SK-N-SH (cell line): ENCODE measurements around the gene KDM4C. TPM values are rescaled to one million over a fixed set of nuclear protein-coding genes. Genes with fewer than 3 reads are reported as not detected.

Experiments used
- CTCF ChIA-PET: fragments of 300-600, 350-600 bp; formaldehyde crosslinking; extraction: SDS; loops from one replicate; lab custom pipeline; 2021; lab: Yijun Ruan, JAX
- POLR2A ChIA-PET: fragments of 350-600 bp; sonication (Branson Sonifier 250); formaldehyde crosslinking; extraction: SDS; loops from one replicate; lab custom pipeline; 2020; ENCODE audit warnings: antibody characterized with exemption, inconsistent platforms; lab: Yijun Ruan, JAX
- DNase-seq: peaks from one replicate; pipeline ENCODE4 v3.0.0; 2012
- H2AFZ ChIP-seq: fragments of 200-600 bp; sonication (generic); 2 replicates; pipeline ENCODE4 v1.8.1; 2016; ENCODE audit warnings: antibody characterized with exemption, mild to moderate bottlenecking, low read depth
- H3F3A ChIP-seq: fragments of 200-600 bp; sonication (generic); replicated peaks from 2 replicates; pipeline ENCODE3; 2016; ENCODE audit warnings: antibody characterized with exemption, mild to moderate bottlenecking; ENCODE audit not compliant: insufficient read depth
- H3K27ac ChIP-seq, 2 experiments: fragments of 200-500 bp in 1 of 2; fragments of 200-600 bp in 1 of 2; sonication (Bioruptor generic) in 1 of 2; sonication (generic), shearing (Covaris generic) in 1 of 2; 2 replicates each; pipeline versions ENCODE4 v1.5.1 to v1.6.1; 2014 to 2016; ENCODE audit warnings: low read depth in 2 of 2, inconsistent platforms in 1 of 2, low read length in 1 of 2, mild to moderate bottlenecking in 1 of 2, mixed read lengths in 1 of 2
- H3K27me3 ChIP-seq: fragments of 200-600 bp; sonication (generic), shearing (Covaris generic); 2 replicates; pipeline ENCODE4 v1.6.1; 2016; ENCODE audit warnings: mixed run types; ENCODE audit not compliant: insufficient read depth
- H3K36me3 ChIP-seq, 2 experiments: fragments of 200-500 bp in 1 of 2; fragments of 200-600 bp in 1 of 2; sonication (Bioruptor generic) in 1 of 2; sonication (generic) in 1 of 2; replicated peaks in 1 of 2; 2 replicates each; pipeline versions ENCODE3 to v1.5.1; 2014 to 2016; ENCODE audit warnings: low read length in 1 of 2, mild to moderate bottlenecking in 1 of 2; ENCODE audit not compliant: insufficient read depth in 2 of 2, control insufficient read depth in 1 of 2
- H3K4me1 ChIP-seq, 2 experiments: fragments of 200-500 bp in 1 of 2; fragments of 200-600 bp in 1 of 2; sonication (Bioruptor generic) in 1 of 2; sonication (generic), shearing (Covaris generic) in 1 of 2; 2 replicates each; pipeline versions ENCODE4 v1.5.1 to v1.6.1; 2014 to 2016; ENCODE audit warnings: low read depth in 1 of 2, low read length in 1 of 2, mixed run types in 1 of 2; ENCODE audit not compliant: insufficient read depth in 2 of 2, control insufficient read depth in 1 of 2
- H3K4me2 ChIP-seq: fragments of 200-600 bp; sonication (generic), shearing (Covaris generic); 2 replicates; pipeline ENCODE4 v1.6.1; 2017; ENCODE audit warnings: mixed run types
- H3K4me3 ChIP-seq, 2 experiments: fragments of 200-500 bp in 1 of 2; fragments of 200-600 bp in 1 of 2; sonication (Bioruptor generic) in 1 of 2; sonication (generic), shearing (Covaris generic) in 1 of 2; 2 replicates each; pipeline versions ENCODE4 v1.5.1 to v1.8.1; 2014 to 2016; ENCODE audit warnings: low read depth in 2 of 2, inconsistent platforms in 1 of 2, low read length in 1 of 2, mild to moderate bottlenecking in 1 of 2, mixed read lengths in 1 of 2, moderate library complexity in 1 of 2
- H3K79me2 ChIP-seq: fragments of 200-600 bp; sonication (generic); 2 replicates; pipeline ENCODE4 v1.8.1; 2017; ENCODE audit warnings: mild to moderate bottlenecking; ENCODE audit not compliant: insufficient read depth
- H3K9ac ChIP-seq: fragments of 200-600 bp; sonication (generic); 2 replicates; pipeline ENCODE4 v1.6.1; 2017; ENCODE audit warnings: mixed run types
- H3K9me2 ChIP-seq: fragments of 200-600 bp; sonication (generic); 2 replicates; pipeline ENCODE4 v1.6.1; 2017; ENCODE audit warnings: mixed run types
- H3K9me3 ChIP-seq: fragments of 200-600 bp; sonication (generic); 2 replicates; pipeline ENCODE4 v1.6.1; 2017; ENCODE audit warnings: mixed run types, mild to moderate bottlenecking, moderate library complexity
- H4K20me1 ChIP-seq: fragments of 200-600 bp; sonication (generic); 2 replicates; pipeline ENCODE4 v1.6.1; 2017; ENCODE audit warnings: mild to moderate bottlenecking, mixed run types; ENCODE audit not compliant: insufficient read depth
- CHD2 ChIP-seq: fragments of 150-350 bp; IDR thresholded peaks from 2 replicates; pipeline ENCODE4 v1.6.1; 2018; ENCODE audit warnings: low read length; ENCODE audit not compliant: partially characterized antibody
- FOSL2 ChIP-seq: IDR thresholded peaks from 2 replicates; pipeline ENCODE4 v1.4.0; 2012; ENCODE audit warnings: low read depth, mild to moderate bottlenecking, moderate library complexity, borderline replicate concordance
- GATA2 ChIP-seq: sonication (generic); formaldehyde crosslinking; IDR thresholded peaks from 2 replicates; pipeline ENCODE4 v1.5.0; 2020; ENCODE audit warnings: mild to moderate bottlenecking, missing genetic modification reagents
- JUND ChIP-seq: IDR thresholded peaks from 2 replicates; pipeline ENCODE4 v1.4.0; 2012
- NRF1 ChIP-seq: IDR thresholded peaks from 2 replicates; pipeline ENCODE4 v1.6.1; 2012; ENCODE audit warnings: low read depth, mild to moderate bottlenecking, low read length
- SIN3A ChIP-seq: IDR thresholded peaks from 2 replicates; pipeline ENCODE4 v1.6.1; 2012; ENCODE audit warnings: low read depth, mild to moderate bottlenecking, low read length, moderate library complexity, borderline replicate concordance
- SMC3 ChIP-seq: IDR thresholded peaks from 2 replicates; pipeline ENCODE4 v1.6.1; 2012; ENCODE audit warnings: low read depth, low read length, improper control_type of control experiment
- TAF1 ChIP-seq: IDR thresholded peaks from 2 replicates; pipeline ENCODE4 v1.6.1; 2012; ENCODE audit warnings: low read depth, mild to moderate bottlenecking, low read length, moderate library complexity, borderline replicate concordance
- WGBS: methylation state at CpG from one replicate; pipeline ENCODE4 v1.1.6; 2017; ENCODE audit warnings: low lambda C conversion rate; 5-methylcytosine and 5-hydroxymethylcytosine counted together
- polyA plus RNA-seq, 3 experiments: library from polyadenylated mRNA; depleted of rRNA; stranded (reverse); fragments of >200 nt; gene quantifications; 2 replicates each; pipeline ENCODE4 v1.2.3, GENCODE V29; 2012
- TF ChIP-seq, protein P1 (sequence below): fragments of 200-600 bp; sonication (generic); IDR thresholded peaks from 2 replicates; pipeline ENCODE4 v1.6.1; 2017; ENCODE audit warnings: antibody characterized with exemption, mild to moderate bottlenecking, moderate library complexity
- TF ChIP-seq, protein P2 (sequence below): fragments of 150-350 bp; IDR thresholded peaks from 2 replicates; pipeline ENCODE4 v1.6.1; 2017; ENCODE audit warnings: antibody characterized with exemption, low read length, low read depth, borderline replicate concordance
- TF ChIP-seq, protein P3 (sequence below): IDR thresholded peaks from 2 replicates; pipeline ENCODE4 v1.4.0; 2012; ENCODE audit warnings: low read depth, borderline replicate concordance

KDM4C gene
- polyA plus RNA-seq, 1 of the 3 experiments (the other 2 are of a cell fraction), result 9.4 TPM

DNA sequence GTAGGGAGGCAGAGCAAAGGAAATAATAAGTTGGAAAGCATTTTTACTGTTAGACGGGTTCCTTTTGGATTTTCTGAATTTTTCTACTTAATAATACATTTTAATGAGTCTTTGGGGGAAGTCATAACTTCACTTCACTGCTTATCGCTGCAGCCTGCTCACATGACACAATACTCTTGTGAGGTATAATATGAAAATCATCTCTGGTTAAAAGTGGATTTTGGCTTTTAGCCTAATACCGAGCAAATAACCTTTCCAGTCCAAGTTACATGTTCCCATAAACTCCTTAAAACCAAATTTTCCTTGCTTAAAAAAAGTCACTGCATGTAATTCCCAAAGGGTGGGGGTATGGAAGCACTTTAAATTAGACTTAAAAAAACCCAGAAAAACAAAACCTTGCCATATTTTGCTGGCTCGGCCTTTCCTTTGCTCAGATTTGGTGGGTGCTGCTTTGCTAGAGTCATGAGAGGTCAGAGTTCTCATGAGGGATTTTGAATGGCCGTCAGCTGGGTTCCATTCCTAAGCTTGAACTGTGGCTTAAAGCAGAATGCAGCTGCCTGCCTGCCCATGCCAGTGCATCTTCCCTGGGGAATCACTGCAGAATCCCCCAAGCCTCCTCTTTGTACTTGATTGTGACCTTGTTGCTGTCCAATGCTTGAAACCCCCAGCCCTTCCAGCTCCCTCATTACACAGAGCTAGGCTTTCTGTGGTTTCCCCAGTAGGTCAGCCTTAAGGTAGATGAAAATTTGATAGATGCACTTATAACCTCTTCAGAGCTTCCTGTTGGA lies 331.8 kb downstream of the KDM4C start:
- no peak for TF ChIP-seq SMC3
- no peak for TF ChIP-seq SIN3A
- TF ChIP-seq JUND, result no peak
- TF ChIP-seq FOSL2, result no peak
- TF ChIP-seq NRF1, result no peak
- no peak for TF ChIP-seq CHD2
- TF ChIP-seq, protein P1, sequence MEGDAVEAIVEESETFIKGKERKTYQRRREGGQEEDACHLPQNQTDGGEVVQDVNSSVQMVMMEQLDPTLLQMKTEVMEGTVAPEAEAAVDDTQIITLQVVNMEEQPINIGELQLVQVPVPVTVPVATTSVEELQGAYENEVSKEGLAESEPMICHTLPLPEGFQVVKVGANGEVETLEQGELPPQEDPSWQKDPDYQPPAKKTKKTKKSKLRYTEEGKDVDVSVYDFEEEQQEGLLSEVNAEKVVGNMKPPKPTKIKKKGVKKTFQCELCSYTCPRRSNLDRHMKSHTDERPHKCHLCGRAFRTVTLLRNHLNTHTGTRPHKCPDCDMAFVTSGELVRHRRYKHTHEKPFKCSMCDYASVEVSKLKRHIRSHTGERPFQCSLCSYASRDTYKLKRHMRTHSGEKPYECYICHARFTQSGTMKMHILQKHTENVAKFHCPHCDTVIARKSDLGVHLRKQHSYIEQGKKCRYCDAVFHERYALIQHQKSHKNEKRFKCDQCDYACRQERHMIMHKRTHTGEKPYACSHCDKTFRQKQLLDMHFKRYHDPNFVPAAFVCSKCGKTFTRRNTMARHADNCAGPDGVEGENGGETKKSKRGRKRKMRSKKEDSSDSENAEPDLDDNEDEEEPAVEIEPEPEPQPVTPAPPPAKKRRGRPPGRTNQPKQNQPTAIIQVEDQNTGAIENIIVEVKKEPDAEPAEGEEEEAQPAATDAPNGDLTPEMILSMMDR, result no peak
- TF ChIP-seq, protein P2, sequence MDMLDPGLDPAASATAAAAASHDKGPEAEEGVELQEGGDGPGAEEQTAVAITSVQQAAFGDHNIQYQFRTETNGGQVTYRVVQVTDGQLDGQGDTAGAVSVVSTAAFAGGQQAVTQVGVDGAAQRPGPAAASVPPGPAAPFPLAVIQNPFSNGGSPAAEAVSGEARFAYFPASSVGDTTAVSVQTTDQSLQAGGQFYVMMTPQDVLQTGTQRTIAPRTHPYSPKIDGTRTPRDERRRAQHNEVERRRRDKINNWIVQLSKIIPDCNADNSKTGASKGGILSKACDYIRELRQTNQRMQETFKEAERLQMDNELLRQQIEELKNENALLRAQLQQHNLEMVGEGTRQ, result no peak
- TF ChIP-seq GATA2 (CRISPR knock-in tag), result no peak
- TF ChIP-seq, protein P3, sequence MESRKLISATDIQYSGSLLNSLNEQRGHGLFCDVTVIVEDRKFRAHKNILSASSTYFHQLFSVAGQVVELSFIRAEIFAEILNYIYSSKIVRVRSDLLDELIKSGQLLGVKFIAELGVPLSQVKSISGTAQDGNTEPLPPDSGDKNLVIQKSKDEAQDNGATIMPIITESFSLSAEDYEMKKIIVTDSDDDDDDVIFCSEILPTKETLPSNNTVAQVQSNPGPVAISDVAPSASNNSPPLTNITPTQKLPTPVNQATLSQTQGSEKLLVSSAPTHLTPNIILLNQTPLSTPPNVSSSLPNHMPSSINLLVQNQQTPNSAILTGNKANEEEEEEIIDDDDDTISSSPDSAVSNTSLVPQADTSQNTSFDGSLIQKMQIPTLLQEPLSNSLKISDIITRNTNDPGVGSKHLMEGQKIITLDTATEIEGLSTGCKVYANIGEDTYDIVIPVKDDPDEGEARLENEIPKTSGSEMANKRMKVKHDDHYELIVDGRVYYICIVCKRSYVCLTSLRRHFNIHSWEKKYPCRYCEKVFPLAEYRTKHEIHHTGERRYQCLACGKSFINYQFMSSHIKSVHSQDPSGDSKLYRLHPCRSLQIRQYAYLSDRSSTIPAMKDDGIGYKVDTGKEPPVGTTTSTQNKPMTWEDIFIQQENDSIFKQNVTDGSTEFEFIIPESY, result no peak
- no peak for TF ChIP-seq TAF1
- Histone ChIP-seq H4K20me1 (no peaks in the 10 kb centered on the region), H3K9ac (no peak overlapping the region), H3K9me3 (no peaks in the 10 kb centered on the region), H3K4me2 (no peak overlapping the region), H3K79me2 (no peaks in the 10 kb centered on the region), H3K36me3 (peaks cover 2 to 4% of the 10 kb centered on the region in 2 experiments), H3K4me1 (peaks cover 0 to 2% of the 10 kb centered on the region in 2 experiments; a peak in 2 of 4 replicates), H3K27me3 (no peaks in the 10 kb centered on the region), H3K9me2 (no peaks in the 10 kb centered on the region), H3K27ac (no peak overlapping the region), H3F3A (no peaks in the 10 kb centered on the region), H2AFZ (no peak overlapping the region), H3K4me3 (no peak overlapping the region)
- DNase-seq, result no peak
- 95% methylated on average over 5 of the region's 5 CpGs for WGBS
- ChIA-PET CTCF (interaction anchor here (0.8 to 1.0 kb wide), 3 partner anchors 12 to 37 kb away, joined by 3 read pairs; no protein-coding TSS in a partner anchor), POLR2A (no interaction called here)
